ENCODE measurements around the gene CERS6.

The CERS6 gene

GRCh38 chr2:168717790-168718502, 261.9 kb downstream of the CERS6 start (continued):
- TF ChIP-seq PRDM1 (tag by site-specific recombination; IDR thresholded peaks at IDR 0.05), result no peak
- no peak for TF ChIP-seq ZNF792 (tag by site-specific recombination; IDR thresholded peaks at IDR 0.05)
- no peak for TF ChIP-seq ZNF211 (tag by site-specific recombination; IDR thresholded peaks at IDR 0.05; ENCODE audit: low read depth)
- TF ChIP-seq PRDM4 (tag by site-specific recombination; IDR thresholded peaks at IDR 0.05), result no peak
- no peak for TF ChIP-seq ZBTB8A (tag by site-specific recombination; IDR thresholded peaks at IDR 0.05)
- no peak for TF ChIP-seq ZNF112 (tag by site-specific recombination; IDR thresholded peaks at IDR 0.05)
- TF ChIP-seq KLF1 (tag by site-specific recombination; IDR thresholded peaks at IDR 0.05), result no peak
- TF ChIP-seq ZNF488 (tag by site-specific recombination; IDR thresholded peaks at IDR 0.05), result no peak
- TF ChIP-seq, protein P1, sequence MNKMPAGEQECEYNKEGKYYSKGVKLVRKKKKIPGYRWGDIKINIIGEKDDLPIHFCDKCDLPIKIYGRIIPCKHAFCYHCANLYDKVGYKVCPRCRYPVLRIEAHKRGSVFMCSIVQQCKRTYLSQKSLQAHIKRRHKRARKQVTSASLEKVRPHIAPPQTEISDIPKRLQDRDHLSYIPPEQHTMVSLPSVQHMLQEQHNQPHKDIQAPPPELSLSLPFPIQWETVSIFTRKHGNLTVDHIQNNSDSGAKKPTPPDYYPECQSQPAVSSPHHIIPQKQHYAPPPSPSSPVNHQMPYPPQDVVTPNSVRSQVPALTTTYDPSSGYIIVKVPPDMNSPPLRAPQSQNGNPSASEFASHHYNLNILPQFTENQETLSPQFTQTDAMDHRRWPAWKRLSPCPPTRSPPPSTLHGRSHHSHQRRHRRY (tag by site-specific recombination; IDR thresholded peaks at IDR 0.05), result no peak

DNA sequence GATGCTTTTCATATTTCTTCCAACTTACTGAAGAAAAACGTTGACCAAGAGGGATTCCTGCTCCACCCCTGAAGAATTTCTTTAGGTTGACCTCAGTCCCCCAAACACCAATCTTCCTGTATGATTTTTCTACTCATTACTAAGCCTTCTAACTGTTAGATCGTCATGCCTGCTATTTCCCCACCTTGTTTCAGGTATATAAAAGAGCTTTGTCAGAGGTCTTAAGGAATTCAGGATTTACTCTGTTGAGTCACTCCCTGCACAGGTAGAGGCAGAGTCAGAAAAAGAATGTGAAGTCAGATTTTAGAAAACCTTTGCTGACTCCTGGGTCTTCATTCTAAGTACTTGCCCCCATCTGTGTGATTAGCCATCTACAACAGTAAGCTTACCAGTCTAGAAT, 262.6 kb downstream of the CERS6 start:
- TF ChIP-seq ZNF140 (tag by site-specific recombination; IDR thresholded peaks at IDR 0.05), result no peak
- TF ChIP-seq, protein P2, sequence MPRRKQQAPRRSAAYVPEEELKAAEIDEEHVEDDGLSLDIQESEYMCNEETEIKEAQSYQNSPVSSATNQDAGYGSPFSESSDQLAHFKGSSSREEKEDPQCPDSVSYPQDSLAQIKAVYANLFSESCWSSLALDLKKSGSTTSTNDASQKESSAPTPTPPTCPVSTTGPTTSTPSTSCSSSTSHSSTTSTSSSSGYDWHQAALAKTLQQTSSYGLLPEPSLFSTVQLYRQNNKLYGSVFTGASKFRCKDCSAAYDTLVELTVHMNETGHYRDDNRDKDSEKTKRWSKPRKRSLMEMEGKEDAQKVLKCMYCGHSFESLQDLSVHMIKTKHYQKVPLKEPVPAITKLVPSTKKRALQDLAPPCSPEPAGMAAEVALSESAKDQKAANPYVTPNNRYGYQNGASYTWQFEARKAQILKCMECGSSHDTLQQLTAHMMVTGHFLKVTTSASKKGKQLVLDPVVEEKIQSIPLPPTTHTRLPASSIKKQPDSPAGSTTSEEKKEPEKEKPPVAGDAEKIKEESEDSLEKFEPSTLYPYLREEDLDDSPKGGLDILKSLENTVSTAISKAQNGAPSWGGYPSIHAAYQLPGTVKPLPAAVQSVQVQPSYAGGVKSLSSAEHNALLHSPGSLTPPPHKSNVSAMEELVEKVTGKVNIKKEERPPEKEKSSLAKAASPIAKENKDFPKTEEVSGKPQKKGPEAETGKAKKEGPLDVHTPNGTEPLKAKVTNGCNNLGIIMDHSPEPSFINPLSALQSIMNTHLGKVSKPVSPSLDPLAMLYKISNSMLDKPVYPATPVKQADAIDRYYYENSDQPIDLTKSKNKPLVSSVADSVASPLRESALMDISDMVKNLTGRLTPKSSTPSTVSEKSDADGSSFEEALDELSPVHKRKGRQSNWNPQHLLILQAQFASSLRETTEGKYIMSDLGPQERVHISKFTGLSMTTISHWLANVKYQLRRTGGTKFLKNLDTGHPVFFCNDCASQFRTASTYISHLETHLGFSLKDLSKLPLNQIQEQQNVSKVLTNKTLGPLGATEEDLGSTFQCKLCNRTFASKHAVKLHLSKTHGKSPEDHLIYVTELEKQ (tag by site-specific recombination; IDR thresholded peaks at IDR 0.05; ENCODE audit: borderline replicate concordance), result no peak
- no peak for TF ChIP-seq ZNF112 (tag by site-specific recombination; IDR thresholded peaks at IDR 0.05)
- no peak for TF ChIP-seq ZNF521 (tag by site-specific recombination; IDR thresholded peaks at IDR 0.05)
- no peak for TF ChIP-seq ZBTB6 (tag by site-specific recombination; IDR thresholded peaks at IDR 0.05)
- no peak for TF ChIP-seq ZNF354C (tag by site-specific recombination; IDR thresholded peaks at IDR 0.05; ENCODE audit: borderline replicate concordance, low read depth)
- no peak for TF ChIP-seq YY2 (tag by site-specific recombination; IDR thresholded peaks at IDR 0.05)
- no peak for TF ChIP-seq ZNF629 (tag by site-specific recombination; IDR thresholded peaks at IDR 0.05)
- no peak for TF ChIP-seq ZNF596 (tag by site-specific recombination; IDR thresholded peaks at IDR 0.05)
- no peak for TF ChIP-seq EGR2 (tag by site-specific recombination; IDR thresholded peaks at IDR 0.05; ENCODE audit: low read depth)
- TF ChIP-seq SP2 (tag by site-specific recombination; IDR thresholded peaks at IDR 0.05), result no peak
- no peak for TF ChIP-seq ZNF324 (tag by site-specific recombination; IDR thresholded peaks at IDR 0.05)
- POLR2A ChIA-PET, result no interaction called here
- H3K36me3 ChIP-seq (ENCODE audit: control insufficient read depth in 2 of 2, insufficient read depth in 1 of 2, low read length in 2 of 2), result peaks cover 0 to 10% of the 10 kb centered on the region in 2 experiments; a peak in 1 of 3 replicates

More for the DNA sequence above, 262.6 kb downstream of the CERS6 start:
- H3K27ac ChIP-seq (ENCODE audit: extremely low read depth, low read depth, low read length), result no peak overlapping the region
- H3K4me3 ChIP-seq (ENCODE audit: low read depth, low read length), result no peak overlapping the region
- H3K4me1 ChIP-seq (ENCODE audit: control insufficient read depth, insufficient read depth, low read length), result no peaks in the 10 kb centered on the region
- H3K9me3 ChIP-seq (ENCODE audit: control insufficient read depth, insufficient read depth, low read depth, low read length), result no peaks in the 10 kb centered on the region
- CTCF ChIA-PET, result interaction anchor here (0.7 to 1.6 kb wide), 3 partner anchors 13 to 602 kb away, joined by 3 to 5 read pairs (median 4); no protein-coding TSS in a partner anchor
